ENCODE results near the gene PITPNM1.

DNA sequence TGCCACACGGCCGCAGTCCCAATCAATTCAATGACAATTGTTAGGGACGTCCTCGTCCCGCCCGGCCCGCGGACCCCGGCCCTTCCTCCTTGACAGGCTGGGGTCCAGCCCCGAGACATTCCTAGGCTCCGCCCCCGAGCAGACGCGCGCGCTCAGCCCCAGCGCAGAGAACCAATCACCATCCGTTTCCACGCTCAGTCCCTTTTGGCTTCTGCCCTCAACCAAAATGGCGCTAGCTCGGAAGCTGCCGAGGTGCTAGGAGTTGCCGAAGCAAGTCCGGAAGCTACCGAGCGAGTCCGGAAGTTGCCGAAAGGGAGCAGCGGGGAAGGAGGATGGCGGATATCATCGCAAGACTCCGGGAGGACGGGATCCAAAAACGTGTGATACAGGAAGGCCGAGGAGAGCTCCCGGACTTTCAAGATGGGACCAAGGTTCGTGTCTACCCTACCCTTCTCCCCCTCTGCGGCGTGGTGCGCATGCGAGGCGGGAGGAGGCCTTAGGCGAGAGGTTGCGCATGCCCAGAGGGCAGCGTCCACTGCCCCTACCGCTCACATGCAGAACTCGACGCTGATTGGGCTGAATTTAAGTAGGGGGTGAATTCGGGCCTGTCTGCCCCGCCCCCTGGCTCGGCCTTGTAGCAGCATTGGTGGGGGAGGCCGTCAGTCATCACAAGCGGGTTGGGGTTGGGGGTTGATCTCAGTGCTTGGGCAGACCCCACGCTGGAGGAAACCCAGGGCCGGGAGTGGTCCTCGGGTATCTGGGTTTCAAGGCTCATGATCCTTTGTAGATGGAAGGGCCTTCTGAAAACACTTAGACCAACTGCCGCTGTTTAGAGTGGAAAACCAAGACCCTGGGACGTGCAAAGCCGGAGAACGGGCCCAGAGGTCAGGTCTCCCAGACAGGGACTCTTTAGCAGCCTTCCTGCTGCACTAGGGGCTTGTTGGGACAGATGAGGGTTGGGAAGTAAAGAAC lies 22.1 kb downstream of the PITPNM1 start, which contains the start of gene AIP:
- TF ChIP-seq, protein P1, sequence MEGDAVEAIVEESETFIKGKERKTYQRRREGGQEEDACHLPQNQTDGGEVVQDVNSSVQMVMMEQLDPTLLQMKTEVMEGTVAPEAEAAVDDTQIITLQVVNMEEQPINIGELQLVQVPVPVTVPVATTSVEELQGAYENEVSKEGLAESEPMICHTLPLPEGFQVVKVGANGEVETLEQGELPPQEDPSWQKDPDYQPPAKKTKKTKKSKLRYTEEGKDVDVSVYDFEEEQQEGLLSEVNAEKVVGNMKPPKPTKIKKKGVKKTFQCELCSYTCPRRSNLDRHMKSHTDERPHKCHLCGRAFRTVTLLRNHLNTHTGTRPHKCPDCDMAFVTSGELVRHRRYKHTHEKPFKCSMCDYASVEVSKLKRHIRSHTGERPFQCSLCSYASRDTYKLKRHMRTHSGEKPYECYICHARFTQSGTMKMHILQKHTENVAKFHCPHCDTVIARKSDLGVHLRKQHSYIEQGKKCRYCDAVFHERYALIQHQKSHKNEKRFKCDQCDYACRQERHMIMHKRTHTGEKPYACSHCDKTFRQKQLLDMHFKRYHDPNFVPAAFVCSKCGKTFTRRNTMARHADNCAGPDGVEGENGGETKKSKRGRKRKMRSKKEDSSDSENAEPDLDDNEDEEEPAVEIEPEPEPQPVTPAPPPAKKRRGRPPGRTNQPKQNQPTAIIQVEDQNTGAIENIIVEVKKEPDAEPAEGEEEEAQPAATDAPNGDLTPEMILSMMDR (IDR thresholded peaks at IDR 0.05; ENCODE audit: poor library complexity), result no peak
- TF ChIP-seq EZH2 (IDR thresholded peaks at IDR 0.05; ENCODE audit: borderline replicate concordance), result no peak

Data from hepatocyte (in vitro differentiated cells).